ENCODE results near the gene SPTB. TPM values are rescaled to one million over a fixed set of nuclear protein-coding genes. Genes with fewer than 3 reads are reported as not detected.

The SPTB gene
- total and polyA plus RNA-seq, 2 experiments from 2014 or later = 1.1 to 1.7 TPM

GRCh38 chr14:64704143-64704742 lies 175.5 kb downstream of the SPTB start, which contains the start of gene PLEKHG3:
TSS of gene PLEKHG3 (plus strand) at chr14:64704424. CDS start at chr14:64727632, 23,208 bp downstream.
- Histone ChIP-seq H3K4me1 (ENCODE audit: insufficient read depth) (peaks cover 50% of the 10 kb centered on the region), H3K27ac (peak within 1 kb of the TSS; percentile 97), H3K4me3 (peak within 1 kb of the TSS; percentile 85), H2AFZ (peak within 1 kb of the TSS; percentile 51), H4K20me1 (ENCODE audit: insufficient read depth, poor library complexity, severe bottlenecking) (peaks cover 11% of the 10 kb centered on the region), H3K27me3 (no peaks in the 10 kb centered on the region), H3K4me2 (peak within 1 kb of the TSS; percentile 83), H3K36me3 (replicated peaks; ENCODE audit: insufficient read depth, low read depth) (no peaks in the 10 kb centered on the region), H3K9me3 (ENCODE audit: low read depth) (no peaks in the 10 kb centered on the region), H3K9me2 (replicated peaks; ENCODE audit: insufficient read depth) (no peaks in the 10 kb centered on the region), H3K79me2 (peaks cover 47% of the 10 kb centered on the region)
- DNase-seq (ENCODE audit: low spot score) = peak; percentile 95
- TF ChIP-seq EZH2phosphoT487 (IDR thresholded peaks at IDR 0.05; ENCODE audit: low read depth, severe bottlenecking, unreplicated experiment) (no peak), EZH2 (IDR thresholded peaks at IDR 0.05; ENCODE audit: borderline replicate concordance) (no peak), CTCF (IDR thresholded peaks at IDR 0.05; ENCODE audit: poor library complexity) (no peak)
- WGBS (ENCODE audit: low lambda C conversion rate, missing lambda C conversion rate) = under 1% methylated on average over 44 of the region's 69 CpGs

GRCh38 chr14:64703395-64704142 lies 176.1 kb downstream of the SPTB start:
- DNase-seq (ENCODE audit: low spot score) = no peak
- Histone ChIP-seq H3K27me3 (no peaks in the 10 kb centered on the region), H4K20me1 (ENCODE audit: insufficient read depth, poor library complexity, severe bottlenecking) (peaks cover 7% of the 10 kb centered on the region), H3K9me3 (ENCODE audit: low read depth) (no peaks in the 10 kb centered on the region), H3K4me2 (peak overlapping the region; percentile 83), H2AFZ (no peak overlapping the region), H3K4me3 (no peak overlapping the region), H3K4me1 (ENCODE audit: insufficient read depth) (peaks cover 46% of the 10 kb centered on the region), H3K27ac (peak overlapping the region; percentile 97), H3K36me3 (replicated peaks; ENCODE audit: insufficient read depth, low read depth) (no peaks in the 10 kb centered on the region), H3K9me2 (replicated peaks; ENCODE audit: insufficient read depth) (no peaks in the 10 kb centered on the region), H3K79me2 (peaks cover 40% of the 10 kb centered on the region)
- 9% methylated on average over 26 of the region's 26 CpGs for WGBS (ENCODE audit: low lambda C conversion rate, missing lambda C conversion rate)
- no peak for TF ChIP-seq CTCF (IDR thresholded peaks at IDR 0.05; ENCODE audit: poor library complexity)
- no peak for TF ChIP-seq EZH2 (IDR thresholded peaks at IDR 0.05; ENCODE audit: borderline replicate concordance)

- H3K27me3 ChIP-seq = no peaks in the 10 kb centered on the region
- peak; percentile 84 for DNase-seq (ENCODE audit: low spot score)
- H3K4me1 ChIP-seq (ENCODE audit: insufficient read depth) = peaks cover 46% of the 10 kb centered on the region
- no peak overlapping the region for H2AFZ ChIP-seq
- H3K9me2 ChIP-seq (replicated peaks; ENCODE audit: insufficient read depth) = no peaks in the 10 kb centered on the region
- H3K4me2 ChIP-seq = peak overlapping the region; percentile 83
- H3K79me2 ChIP-seq = peaks cover 32% of the 10 kb centered on the region
- peak overlapping the region; percentile 97 for H3K27ac ChIP-seq
- WGBS (ENCODE audit: low lambda C conversion rate, missing lambda C conversion rate) = 30% methylated on average over 25 of the region's 25 CpGs
- H3K9me3 ChIP-seq (ENCODE audit: low read depth) = no peaks in the 10 kb centered on the region
- peaks cover 5% of the 10 kb centered on the region for H4K20me1 ChIP-seq (ENCODE audit: insufficient read depth, poor library complexity, severe bottlenecking)
- H3K4me3 ChIP-seq = no peak overlapping the region
- H3K36me3 ChIP-seq (replicated peaks; ENCODE audit: insufficient read depth, low read depth) = no peaks in the 10 kb centered on the region
- TF ChIP-seq EZH2 (IDR thresholded peaks at IDR 0.05; ENCODE audit: borderline replicate concordance) (no peak), CTCF (IDR thresholded peaks at IDR 0.05; ENCODE audit: poor library complexity) (no peak), EZH2phosphoT487 (IDR thresholded peaks at IDR 0.05; ENCODE audit: low read depth, severe bottlenecking, unreplicated experiment) (no peak)
Observed at GRCh38 chr14:64702493-64703394, 177.0 kb downstream of the SPTB start.

Data from hepatocyte (in vitro differentiated cells).